ENCODE data around the gene AUNIP.

DNA sequence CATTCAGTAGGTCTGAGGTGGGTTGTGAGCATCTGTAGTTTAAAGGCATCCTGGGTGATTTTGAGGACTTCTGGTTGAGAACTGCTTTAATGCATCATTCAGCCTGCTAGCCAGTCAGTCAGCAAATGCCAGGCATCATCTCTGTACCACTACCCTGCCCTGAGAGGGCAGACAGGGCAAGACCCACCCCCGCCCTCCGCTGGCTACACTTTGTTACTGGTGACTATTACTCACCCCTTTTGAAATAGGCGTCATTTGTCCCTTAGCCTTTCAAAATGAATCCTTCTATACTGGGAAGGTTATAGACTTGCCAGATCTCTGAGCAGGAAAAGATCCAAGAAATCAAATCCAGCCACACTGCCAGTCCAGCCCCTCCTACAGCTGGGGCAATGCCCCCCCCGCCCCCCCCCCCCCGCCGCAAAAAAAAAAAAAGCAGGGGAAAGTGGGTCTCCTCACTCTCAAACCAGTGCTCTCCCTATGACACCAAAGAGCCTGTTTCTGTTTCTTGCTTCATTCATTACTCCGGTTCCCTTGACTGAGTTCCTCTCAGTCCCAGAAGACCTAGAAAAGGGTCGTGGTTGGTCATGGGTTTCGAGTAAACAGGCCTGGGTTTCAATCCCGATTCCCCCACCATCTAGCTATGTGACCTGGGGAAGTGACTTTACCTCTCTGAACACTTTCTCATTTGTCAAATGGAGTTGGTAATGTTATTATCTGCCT is 54.9 kb downstream of the AUNIP start:
- TF ChIP-seq, protein P1, sequence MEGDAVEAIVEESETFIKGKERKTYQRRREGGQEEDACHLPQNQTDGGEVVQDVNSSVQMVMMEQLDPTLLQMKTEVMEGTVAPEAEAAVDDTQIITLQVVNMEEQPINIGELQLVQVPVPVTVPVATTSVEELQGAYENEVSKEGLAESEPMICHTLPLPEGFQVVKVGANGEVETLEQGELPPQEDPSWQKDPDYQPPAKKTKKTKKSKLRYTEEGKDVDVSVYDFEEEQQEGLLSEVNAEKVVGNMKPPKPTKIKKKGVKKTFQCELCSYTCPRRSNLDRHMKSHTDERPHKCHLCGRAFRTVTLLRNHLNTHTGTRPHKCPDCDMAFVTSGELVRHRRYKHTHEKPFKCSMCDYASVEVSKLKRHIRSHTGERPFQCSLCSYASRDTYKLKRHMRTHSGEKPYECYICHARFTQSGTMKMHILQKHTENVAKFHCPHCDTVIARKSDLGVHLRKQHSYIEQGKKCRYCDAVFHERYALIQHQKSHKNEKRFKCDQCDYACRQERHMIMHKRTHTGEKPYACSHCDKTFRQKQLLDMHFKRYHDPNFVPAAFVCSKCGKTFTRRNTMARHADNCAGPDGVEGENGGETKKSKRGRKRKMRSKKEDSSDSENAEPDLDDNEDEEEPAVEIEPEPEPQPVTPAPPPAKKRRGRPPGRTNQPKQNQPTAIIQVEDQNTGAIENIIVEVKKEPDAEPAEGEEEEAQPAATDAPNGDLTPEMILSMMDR (IDR thresholded peaks at IDR 0.05; ENCODE audit: insufficient read depth, low read length, poor library complexity, severe bottlenecking), result no peak
- TF ChIP-seq EZH2phosphoT487 (conservative IDR thresholded peaks at IDR 0.05; ENCODE audit: low read length), result no peak
